OCI-M1 (cell line): ENCODE measurements around the gene ARNT2.
"Not testable (repeated sequence)": the region's sequence is repeated elsewhere in the genome, so short reads cannot be mapped to it uniquely, and the experiment has no call there.

ENCODE experiments used
- DNase-seq: peaks from one replicate; lab custom pipeline; 2025; lab: John Stamatoyannopoulos, UW

ARNT2 gene

DNA sequence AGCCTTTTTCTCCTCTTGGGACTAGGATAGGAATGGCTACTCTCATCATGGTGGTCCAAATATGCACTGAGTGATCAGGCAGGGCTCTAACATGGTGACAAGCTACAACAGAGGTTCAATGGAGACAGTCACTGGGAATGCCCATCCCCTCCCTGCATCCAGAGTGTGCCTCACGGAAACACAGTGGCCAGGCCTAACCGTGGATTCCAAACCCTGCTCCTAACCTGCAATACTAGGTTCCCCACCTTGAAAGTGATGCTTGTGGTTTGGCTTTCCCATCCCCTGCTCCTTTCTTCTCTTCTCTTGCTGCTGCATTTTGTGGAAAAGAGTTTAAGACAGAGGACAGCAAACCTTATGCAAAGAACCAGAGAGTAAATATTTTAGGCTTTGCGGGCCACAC, 216.0 kb downstream of the ARNT2 start:
- no peak for DNase-seq

DNA sequence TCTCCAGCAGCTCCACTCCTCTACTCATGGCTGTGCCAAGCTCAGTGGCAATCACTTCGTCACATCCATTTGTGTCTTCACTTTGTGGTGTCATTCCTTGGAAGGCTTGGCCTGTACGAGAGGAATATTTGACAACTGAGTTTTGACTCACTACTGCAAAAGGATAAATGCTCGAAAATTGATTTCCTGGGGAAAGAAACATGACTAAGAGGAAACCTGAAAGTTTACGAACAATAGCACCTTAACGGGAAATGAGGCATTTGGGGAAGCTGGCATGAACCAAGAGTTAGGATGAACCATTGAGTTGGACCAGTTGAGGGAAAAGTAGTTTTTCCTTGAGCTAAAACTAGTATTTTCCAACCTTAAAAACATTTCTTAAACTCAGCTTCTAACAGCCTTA, 216.7 kb downstream of the ARNT2 start:
- no peak for DNase-seq

DNA sequence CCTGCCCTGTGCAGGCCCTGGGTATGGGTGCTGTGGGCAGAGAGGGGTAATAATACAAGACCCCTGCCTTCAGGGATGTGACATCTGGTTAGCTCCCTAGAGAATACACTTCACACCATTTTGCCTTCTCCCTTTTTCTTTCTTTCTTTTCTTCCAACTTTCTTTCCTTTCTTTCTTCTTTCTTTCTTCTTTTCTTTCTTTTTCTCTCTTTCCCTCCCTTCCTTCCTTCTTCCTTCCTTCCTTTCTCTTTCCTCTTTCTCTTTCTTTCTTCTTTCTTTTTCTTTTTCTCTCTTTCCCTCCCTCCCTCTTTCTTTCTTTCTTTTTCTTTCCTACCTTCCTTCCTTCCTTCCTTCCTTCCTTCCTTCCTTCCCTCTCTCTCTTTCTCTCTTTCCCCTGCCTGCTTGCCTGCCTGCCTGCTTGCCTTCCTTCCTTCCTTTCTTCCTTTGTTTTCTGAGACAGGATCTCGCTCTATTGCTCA, 222.5 kb downstream of the ARNT2 start:
- no peak for DNase-seq

DNA sequence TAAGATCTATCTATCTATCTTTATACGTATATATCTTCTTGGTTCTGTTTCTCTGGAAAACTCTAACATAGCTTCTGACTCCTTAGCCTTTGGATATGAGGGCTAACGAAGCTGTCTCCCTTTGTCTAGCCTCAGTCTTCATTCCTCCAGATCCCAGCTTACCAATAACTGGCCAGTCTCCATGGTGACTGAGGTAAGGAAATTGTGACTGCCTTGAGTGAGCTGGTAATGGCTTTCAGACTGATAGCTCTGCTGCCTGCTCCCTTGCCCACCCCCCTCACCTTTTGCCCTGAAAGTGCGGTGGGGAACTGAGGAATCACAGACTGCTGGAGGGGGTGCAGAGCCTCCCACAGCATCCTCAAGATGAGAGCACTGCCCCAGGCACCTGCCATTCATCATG, 225.2 kb downstream of the ARNT2 start:
- no peak for DNase-seq

DNA sequence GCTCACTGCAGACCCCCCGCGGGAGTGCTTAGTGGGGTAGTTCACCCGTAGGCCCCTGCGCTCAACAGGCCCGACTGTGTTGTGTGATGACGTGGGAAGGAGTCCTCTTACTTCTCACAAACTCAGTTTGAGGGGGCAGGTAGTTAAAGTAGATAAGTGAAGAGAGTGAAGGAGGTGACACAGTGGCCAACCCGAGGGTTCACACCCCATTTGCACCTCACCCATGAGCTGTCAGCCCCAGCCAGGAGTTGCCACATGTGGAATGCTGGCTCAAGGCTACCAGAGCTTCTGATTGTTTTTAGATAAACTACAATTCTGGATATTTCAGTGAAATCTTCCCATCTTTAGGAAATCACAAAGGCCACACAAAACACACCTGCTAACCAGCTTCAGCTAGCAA, 226.8 kb downstream of the ARNT2 start:
- no peak for DNase-seq

DNA sequence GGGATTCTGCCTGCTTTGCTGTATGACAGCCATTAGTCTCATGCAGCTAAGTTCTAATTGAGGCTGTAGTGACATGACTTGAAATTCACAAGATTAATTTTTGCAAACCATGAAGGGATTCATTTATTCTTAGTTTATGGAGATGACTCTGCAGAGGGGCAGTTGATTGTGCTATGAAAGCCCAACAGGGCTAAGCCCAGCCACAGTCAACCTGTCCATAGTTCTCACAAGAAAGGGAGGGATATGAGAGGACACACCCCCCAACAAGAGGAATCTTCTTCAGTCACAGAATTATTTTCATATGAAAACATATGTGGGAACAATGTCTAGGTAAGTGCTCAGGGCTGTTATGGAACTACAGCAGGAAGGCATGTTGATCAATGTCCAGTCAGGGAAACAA, 229.0 kb downstream of the ARNT2 start:
- no peak for DNase-seq

DNA sequence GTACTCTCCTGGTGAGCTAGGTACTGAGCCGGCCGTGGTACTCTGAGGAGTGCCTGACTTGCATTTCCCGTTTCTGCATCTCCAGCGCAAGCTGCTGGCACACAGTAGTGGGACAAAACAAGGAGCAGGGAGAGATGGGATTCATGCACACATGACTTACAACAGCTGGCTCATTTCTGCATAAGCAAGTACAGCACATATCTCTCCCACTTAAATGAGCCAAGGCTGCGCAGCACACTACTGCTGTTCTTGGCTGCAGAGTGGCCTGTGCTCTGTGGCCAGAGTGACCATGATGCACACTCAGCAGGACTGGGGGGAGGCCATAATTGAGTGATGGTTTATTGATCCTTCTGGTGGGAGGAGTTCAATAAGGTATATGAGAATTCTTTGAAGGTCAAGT, 231.8 kb downstream of the ARNT2 start:
- DNase-seq: no peak

DNA sequence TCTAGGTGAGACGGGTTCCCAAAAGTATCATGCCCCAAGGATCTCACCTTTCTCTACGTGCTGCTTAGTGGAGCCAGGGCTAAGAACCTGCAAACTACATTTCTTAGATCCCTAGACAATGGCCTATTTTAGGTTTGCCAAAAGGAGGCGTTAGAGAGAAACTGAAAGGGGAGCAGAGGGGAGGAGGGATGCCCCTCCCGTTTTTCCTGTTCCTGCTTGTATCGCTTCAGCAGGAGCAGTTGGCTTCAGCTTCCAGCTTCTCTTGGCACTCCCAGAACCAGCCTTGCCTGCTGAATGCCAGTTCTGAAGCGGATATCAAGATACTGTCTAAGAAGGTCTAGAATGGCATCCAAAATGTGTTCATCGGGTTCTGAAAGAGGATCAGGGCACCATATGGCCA, 232.5 kb downstream of the ARNT2 start:
- DNase-seq: no peak

DNA sequence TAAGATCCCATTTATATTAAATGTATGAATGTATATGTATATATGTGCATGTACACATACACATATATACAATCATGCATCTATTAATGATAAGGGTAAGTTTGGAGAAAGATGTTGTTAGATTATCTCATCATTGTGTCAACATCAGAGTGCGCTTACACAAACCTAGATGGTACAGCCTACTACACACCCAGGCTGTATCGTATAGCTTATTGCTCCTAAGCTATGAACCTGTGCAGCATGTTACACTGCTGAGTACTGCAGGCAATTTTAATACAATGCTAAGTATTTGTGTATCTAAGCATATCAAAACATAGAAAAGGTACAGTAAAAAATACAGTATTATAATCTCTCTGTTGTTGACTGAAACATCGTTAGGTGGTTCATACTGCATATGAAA, 233.6 kb downstream of the ARNT2 start:
- DNase-seq: no peak

DNA sequence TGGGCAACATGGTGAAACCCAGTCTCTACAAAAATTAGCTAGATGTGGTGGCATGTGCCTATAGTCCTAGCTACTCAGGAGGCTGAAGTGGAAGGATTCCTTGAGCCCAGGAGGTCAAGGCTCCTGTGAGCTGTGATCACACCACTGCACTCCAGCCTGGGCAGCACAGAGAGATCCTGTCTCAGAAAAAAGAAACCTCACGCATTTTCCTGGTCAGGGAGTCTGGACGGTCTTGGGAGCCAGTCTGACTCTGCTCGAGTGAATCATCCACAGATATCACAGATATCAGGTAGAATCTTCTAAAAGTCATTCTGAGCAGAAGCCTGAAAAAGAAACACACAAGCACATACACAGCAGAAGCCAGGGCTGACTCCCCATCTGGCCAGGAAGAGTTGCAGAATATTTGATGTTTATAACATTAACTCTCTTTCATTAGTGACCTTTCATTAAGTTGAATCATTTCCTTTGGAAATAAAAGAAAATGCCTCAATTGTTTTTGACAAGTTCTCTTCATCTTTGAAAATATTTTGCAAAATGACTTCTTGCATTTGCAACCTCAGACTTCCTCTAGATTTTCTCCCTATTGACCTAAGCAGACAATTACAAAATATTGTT, 234.5 kb downstream of the ARNT2 start:
- DNase-seq: no peak

DNA sequence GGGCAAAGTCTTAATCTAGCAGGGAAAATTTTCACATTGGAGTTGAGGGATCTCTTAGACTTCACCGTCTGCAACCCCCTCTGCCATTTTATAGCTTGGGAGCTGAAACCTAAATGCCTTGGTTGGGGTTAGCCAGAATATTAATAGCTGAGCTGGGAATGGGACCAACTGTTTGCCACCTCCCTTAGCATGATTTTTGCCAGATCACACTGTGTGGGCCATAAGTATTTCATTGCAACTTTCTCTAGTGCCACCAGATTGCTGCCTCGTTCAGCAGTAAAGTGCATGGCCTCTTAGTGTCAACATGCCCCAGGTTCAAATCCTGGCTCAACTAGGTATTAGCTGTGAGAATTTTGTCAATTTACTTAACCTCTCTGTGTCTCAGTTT, 235.0 kb downstream of the ARNT2 start:
- no peak for DNase-seq

DNA sequence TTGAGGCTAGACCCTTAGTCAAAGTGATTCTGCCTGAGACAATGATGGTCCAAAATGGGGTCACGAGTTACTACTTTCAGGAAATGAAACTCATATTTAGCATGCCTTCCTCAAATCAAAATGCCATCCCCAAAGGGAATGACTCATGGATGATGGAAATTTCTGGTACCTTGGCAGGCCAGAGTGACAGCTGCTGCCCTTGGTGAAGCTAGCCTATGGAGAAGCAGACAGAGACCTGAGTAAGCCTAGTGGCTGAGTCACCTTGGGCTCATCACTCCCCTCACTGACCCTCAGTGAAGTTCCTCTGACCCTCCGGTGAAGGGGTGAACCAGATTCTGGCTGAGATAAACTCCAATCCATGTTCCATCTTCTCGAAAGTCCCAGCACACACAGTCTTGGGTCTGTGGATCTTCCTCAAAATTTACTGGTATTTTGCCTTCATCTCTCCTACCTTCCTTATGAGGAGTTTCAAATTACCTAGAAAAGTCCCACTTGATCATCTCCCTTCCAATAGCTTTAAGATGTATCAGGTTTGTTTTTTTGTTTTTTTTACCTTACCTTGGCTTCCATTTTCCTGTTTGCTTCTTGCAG, 236.4 kb downstream of the ARNT2 start:
- no peak for DNase-seq

DNA sequence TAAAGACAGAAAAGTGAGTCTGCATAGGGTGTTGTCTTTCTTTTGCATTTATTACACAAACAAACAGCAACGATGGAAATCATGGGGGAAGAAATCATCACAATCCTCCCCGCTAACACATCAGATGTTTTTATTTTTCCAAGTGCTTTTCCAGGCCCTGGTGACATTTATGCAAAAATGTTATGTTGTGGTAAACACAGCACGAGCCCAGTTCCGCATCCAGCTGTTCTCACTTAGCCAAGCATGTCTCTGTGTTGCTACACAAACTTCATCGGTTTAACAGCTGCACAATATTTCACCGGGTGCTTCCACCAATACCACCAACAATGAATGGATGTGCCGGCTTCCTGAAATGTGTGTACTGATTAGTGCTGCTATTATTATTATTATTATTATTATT, 237.2 kb downstream of the ARNT2 start:
- DNase-seq: no peak

DNA sequence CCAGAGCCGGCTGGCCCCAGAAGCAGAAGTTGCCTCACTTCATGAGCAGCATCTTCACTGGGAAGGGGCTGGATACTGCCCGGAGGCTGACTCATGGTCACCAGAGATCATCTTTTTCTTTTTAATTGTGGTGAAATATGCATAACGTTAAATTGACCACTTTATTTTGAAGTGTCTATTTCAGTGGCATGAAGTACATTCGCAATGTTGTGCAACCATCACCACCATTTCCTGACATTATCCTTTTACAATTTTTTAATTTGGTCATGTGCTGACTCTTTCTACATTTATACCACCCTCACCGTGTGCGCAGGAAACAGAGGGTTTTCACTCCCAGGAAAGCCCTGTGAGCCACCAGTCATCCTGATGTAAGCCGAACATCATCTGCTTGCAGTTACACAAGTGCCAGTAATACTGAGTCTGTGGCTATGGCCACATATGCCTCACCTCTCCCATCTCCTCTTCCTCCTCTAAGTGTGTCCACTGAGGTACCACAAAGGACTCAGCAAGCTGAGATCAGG, 239.3 kb downstream of the ARNT2 start:
- DNase-seq: no peak

DNA sequence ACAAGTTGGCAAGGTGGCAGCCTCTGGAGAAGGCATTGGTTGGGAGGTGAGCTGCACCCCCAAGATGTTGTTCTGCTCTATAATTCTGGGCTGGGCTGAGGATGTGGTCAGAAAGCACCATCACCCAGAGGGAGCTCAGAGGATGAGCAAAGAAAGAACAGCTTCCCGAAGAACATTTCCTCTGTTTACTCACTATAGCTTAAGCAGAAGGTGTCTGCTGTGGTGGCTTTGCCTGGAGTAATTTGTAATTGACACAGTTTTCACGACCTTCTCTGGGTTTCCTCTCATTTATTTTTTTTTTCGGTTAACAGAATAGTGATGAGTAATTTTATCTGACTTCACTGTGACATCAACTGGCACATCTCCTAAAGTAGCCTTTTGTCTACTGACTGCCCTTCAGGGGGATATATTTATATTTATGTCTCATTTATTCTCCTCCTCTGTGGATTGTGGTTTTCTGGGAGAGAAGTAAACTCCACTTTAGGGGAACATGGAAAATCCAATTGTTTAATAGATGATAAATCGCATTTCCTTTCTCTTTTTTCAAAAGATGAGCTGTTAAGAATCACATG, 241.4 kb downstream of the ARNT2 start:
- DNase-seq: no peak

DNA sequence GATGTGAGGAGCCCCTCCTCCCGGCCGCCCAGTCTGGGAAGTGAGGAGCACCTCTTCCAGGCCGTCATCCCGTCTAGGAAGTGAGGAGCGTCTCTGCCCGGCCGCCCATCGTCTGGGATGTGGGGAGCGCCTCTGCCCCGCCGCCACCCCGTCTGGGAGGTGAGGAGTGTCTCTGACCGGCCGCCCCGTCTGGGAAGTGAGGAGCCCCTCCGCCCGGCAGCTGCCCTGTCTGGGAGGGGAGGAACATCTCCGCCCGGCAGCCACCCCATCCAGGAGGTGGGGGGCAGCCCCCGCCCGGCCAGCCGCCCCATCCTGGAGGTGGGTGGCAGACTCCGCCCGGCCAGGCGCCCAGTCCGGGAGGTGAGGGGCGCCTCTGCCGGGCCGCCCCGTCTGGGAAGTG, 243.2 kb downstream of the ARNT2 start:
- not testable (repeated sequence) for DNase-seq
